Stimulated activated CD4-positive, alpha-beta T cell treated with anti-CD3 and anti-CD28 coated beads, Interleukin-2, amount 100 ng/mL, for 48 hours (primary cell): ENCODE data around the gene WWC1.
A peak's percentile ranks its signal among the peaks of the same experiment; 100 is the strongest.

Experiments used
- DNase-seq, 2 donors: peaks; one replicate each; pipeline ENCODE4 v3.0.0-alpha.2; 2020

Gene WWC1

DNA sequence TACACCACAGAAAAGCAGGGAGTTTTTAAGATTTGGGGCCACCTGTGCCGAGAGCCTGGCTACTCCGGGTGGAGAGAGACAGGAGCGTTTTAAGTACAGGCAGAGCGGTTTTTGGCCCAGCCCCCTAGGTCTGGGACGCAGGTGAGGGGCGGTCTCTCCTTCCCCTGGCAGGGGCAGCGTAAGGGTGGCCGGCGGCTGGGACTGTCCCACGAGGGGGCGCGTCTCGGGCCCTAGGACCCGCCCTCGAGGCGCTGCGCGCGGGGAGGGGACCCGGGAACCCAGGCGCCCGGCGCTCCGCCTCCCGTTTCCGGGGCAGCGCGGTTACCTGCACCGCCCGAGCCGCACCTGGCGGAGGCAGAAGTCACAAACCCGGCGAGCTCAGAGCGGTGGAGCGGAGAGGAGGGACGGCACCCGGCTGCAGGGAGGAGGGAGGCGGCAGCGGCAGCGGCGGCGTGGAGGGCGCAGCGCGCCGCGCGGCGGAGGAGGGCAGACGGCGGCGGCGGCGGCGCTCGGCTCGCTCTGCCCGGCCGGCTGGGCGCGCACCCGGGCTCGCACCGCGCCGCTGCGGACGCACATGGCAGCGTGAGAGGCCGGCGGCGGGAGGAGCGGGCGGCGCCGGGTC lies at the start of gene WWC1:
Gene WWC1, plus strand, starts transcription at position 304 of the 622 bp plus-strand sequence. CDS start 508 bp downstream, outside the sequence.
- peak; percentile 15 to 46 for DNase-seq

DNA sequence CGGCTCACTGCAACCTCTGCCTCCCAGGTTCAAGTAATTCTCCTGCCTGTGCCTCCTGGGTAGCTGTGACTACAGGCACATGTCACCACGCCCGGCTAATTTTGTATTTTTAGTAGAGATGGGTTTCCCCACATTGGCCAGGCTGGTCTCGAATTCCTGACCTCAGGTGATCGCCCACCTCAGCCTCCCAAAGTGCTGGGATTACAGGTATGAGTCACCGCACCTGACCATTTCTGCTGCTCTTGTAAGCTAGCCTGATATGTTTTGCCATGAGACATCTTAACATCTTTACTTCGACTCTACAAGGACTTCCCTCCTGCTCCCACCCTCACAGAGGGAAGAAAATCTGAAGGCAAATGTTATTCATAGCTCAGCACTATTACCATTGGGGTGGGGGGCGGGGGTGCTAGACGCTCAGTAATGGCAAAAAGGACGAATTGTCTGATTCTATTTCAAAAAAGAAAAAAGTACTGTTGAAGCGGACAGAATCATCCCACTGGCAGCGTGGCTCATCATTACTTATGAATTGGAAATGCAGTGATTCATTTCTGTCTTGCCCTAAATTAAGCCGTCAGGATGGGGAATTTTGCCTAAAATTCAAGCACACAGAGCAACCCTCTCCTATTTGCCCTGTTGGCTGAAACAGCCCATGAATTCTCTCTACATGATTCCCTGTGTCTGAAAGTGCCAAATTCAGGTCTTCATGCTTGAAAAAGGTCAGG lies 46.4 kb upstream of the WWC1 start:
- DNase-seq, result no peak

DNA sequence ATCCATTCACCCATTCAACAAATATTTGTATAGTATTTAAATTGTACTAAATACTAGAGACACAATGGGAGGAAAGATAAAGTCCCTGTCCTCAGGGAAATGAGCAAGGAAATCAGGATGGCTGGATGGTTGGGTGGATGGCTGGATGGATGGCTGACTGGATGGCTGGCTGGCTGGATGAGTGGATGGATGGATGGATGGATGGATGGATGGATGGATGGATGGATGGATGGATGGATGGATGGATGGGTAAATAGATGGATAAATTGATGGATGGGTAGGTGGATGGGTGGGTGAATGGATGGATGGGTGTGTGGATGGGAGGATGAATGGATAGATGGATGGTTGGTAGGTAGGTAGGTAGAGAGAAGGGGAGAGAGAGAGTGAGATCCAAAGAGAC lies 41.5 kb upstream of the WWC1 start:
- DNase-seq, result no peak

DNA sequence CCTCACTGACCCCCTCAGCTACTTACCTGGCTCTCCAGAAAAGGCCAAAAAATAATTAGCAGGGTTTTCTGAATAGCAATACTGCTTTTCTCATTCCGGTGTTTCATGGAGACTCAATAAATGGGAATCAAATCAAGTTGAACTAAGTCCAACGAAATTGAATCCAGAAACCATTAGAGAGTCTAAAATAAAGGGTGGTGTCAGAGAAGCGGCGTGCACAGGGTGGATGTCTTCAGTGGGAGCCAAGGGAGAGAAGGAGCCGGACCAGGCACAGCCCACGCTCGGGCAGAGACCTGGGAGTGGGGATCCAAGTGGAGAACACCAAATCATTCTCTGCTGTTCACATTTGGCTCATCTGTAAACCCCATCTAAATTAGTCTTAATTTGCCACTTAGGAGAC lies 40.2 kb upstream of the WWC1 start:
- no peak for DNase-seq

GRCh38 chr5:168254013-168254693 lies 37.3 kb upstream of the WWC1 start:
- no peak for DNase-seq

DNA sequence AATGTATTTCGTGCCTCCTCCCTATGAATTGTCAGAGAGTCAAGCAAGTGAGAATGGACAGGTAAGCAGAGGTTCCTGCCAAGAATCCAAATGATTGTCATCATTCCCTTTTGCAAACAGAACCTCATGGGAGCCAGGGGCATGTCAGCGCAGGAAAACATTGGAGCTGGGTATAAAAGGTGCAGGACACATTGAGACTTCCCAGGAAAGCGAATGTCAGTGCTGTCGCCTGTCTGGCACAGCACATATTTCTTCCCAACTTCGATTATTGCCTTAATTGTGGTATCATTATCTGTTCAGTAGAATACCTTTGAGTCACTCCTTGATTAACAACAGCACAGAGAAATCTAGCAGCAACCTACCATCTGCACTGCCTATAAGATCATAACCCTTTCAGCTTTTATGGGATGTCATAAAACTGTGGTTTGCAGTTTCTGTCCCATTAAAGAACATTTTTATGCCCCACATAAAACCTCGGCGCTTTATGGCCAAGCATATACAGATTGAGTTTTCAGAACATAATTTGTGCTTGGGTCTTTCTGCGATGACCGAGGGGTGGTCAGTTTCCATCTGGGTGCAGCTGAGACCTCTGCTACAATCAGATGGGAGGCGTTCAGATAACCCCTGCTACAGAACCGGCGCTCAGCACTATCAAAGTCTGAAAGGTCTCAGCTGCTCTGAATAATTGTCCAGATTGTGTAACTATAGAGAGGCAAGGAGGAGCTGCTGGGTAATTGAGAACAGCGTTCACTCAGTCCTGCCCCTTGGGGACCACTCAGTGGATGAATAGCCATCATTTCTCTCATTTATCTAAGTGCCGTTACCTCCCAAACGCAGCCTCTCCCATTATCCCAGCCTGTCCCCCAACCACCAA lies 30.9 kb upstream of the WWC1 start:
- no peak for DNase-seq

DNA sequence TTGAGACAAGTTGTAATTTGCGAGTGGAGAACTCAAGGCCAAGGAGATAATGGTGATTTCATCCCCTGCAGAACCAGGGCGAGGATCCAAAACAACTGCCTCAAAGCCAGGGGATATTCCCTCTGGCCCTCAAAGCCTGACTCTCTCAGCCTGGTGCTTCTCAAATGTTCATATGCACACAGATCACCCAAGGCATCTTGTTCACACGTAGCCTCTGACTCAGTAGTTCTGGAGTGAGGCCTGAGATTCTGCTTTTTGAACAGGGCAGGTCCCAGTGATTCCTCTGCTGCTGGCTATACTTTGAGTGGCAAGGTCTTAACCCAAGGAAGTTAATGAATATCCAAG lies 30.2 kb upstream of the WWC1 start:
- no peak for DNase-seq

GRCh38 chr5:168262042-168262743 lies 29.3 kb upstream of the WWC1 start:
- no peak for DNase-seq

GRCh38 chr5:168263121-168263520 lies 28.3 kb upstream of the WWC1 start:
- no peak for DNase-seq

DNA sequence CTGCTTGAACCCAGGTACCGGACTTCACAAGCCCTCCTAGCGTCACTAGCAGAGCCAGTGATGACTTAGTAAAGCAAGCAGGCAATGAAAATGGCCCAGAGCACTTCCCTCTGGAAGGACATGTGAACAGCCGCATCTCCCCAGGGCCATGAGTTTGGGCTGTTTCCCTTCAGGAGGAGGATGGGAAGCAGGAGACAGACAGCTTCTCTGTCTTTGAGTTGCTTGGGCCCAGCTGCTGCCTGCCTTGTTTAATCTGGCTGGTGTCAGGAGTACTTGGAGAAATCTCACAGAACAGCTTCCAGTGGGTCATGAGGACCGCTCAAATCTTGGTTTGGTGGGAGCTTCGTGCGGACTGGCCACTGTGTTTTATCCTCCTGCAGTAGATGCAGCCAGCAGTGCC lies 25.4 kb upstream of the WWC1 start:
- DNase-seq, result no peak

DNA sequence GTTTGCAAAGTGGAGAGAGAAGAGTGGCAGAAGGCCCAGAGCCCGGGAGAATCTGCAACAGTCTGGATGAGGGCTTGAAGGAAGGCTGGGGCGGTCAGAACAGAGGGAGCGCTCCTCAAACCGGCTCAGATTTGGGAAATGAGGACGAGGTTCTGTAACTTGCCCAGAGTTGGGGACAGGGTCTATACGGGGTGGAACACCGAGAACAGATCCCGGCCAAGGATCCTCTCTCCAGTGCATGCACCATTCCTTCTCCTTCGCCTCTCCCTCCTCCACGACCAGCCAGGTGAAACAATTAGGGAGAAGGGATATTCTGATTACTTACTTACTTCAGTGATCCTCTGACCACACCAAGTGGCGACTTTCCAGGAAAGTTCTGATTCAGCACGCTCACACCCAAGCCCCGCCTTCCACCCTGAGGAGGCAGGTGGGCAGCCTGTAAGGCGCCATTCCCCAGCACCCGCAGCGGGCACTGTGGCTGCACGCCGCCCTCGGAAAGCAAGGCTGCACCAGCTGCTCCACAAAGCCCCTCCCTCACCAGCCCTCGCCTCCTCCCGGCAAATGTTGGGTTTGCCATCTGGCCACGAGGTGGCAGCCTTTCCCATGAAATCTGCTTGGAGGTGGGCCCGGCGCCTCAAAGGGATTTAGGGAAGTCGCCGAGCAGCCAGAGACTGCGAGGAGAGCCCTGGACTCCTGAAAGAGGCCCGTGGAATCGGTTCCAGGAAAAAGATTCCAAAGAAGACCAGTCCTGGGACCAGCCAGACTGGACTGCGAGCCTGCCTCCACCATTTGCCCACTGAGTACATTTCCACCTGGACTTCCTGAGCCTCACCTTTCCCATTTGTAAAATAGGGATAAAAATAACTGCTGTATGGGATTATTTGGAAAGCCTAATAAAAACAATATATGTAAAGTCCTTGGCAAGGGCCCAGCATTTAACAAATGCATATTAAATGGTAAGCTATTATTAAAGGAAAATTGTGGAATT lies 22.2 kb upstream of the WWC1 start:
- DNase-seq, result peak; percentile 73 to 79

GRCh38 chr5:168269937-168270330 lies 21.5 kb upstream of the WWC1 start:
- DNase-seq, result no peak

DNA sequence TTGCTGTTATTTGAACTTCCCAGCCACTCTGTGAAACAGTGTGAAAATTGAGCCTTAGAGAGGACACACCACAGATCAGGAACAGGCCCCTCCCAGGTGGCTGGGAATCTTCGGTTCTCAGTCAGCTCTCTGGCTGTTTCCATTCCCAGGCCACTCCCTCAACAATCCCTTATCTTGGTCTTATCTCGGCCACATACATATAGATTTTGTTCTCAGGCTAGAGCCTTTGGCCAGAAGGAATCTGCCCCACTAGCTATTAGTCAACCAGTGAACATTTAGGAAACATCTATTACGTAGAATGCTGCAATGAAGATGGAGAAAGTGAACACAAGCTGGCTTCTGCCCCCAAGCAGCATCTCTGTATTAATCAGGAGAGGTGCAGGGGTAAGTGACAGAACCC lies 21.0 kb upstream of the WWC1 start:
- DNase-seq, result no peak

DNA sequence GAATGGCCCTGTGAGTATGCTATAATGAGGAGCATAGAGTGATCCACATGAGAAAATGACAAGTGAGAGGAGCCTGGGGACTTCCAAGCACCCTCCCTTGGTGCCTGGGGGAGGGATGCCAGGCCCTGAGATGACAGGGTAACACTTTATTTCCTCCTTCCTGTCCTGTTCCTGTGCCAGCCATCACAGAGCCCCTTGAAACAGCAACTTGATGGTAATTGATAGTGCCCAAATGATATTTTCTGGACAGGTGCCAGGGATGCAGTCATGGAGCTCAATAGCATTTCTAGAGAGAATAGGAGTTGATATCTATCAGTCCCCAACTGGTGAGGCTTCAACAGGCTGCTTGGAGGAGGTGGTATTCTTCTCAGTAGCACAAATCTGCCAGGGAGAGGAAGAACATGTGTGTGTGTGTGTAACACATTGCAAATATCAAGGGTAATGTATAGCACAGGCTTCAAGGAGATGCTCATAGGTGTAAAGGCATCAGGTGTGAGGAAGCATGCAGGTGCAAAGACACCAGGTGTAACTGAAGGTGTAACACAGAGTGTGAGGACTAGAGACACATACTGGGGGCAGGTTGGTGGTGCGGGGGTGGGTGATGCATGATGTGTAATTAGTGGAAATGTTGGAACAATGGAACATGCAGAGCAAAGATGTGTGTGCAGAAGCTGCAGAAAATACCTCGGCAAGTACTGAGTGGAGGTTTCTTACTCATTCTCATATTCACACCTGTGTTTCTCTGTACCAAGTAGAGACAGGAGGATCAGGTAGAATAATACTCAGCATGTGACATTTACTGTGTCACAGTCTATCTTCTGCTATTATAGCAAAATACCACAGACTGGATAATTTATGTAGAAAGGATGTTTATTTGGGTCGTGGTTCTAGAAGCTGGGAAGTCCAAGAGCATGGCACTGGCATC lies 18.1 kb upstream of the WWC1 start:
- DNase-seq, result no peak

- no peak for DNase-seq
These were observed 17.0 kb upstream of the WWC1 start for GRCh38 chr5:168274406-168274805.

- DNase-seq, result no peak
These were observed 15.5 kb upstream of the WWC1 start for GRCh38 chr5:168275940-168276339.

GRCh38 chr5:168282120-168282519 lies 9.3 kb upstream of the WWC1 start:
- DNase-seq, result no peak

GRCh38 chr5:168284809-168285208 lies 6.6 kb upstream of the WWC1 start:
- no peak for DNase-seq

DNA sequence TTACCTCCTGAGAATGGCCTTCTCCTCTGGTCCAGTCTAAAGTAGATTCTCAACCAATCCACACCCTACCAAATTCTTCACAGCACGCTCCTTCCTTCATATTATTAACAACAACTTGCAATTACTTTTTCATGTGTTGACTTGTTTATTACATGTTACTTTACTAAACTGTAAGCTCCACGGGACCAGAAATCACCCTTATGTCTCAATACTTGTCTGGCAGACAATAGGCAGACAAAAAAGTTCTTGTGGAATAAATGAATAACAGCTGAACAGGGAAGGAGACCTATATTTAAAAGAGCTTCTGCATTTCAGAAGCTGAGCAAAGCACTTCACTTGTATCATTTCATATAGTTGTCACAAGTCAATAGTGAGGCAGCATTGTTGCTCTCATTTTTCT lies 5.7 kb upstream of the WWC1 start:
- DNase-seq, result no peak

- peak in 1 of 2 donors; percentile 10 for DNase-seq
These were observed 5.1 kb upstream of the WWC1 start for GRCh38 chr5:168286386-168286785.
